SK-N-SH (cell line): ENCODE measurements around the gene MTHFD2L. TPM values are rescaled to one million over a fixed set of nuclear protein-coding genes. Genes with fewer than 3 reads are reported as not detected.

Experiments used
- CTCF ChIA-PET: fragments of 300-600, 350-600 bp; formaldehyde crosslinking; extraction: SDS; loops from one replicate; lab custom pipeline; 2021; lab: Yijun Ruan, JAX
- POLR2A ChIA-PET: fragments of 350-600 bp; sonication (Branson Sonifier 250); formaldehyde crosslinking; extraction: SDS; loops from one replicate; lab custom pipeline; 2020; ENCODE audit warnings: antibody characterized with exemption, inconsistent platforms; lab: Yijun Ruan, JAX
- DNase-seq: peaks from one replicate; pipeline ENCODE4 v3.0.0; 2012
- H2AFZ ChIP-seq: fragments of 200-600 bp; sonication (generic); 2 replicates; pipeline ENCODE4 v1.8.1; 2016; ENCODE audit warnings: antibody characterized with exemption, mild to moderate bottlenecking, low read depth
- H3F3A ChIP-seq: fragments of 200-600 bp; sonication (generic); replicated peaks from 2 replicates; pipeline ENCODE3; 2016; ENCODE audit warnings: antibody characterized with exemption, mild to moderate bottlenecking; ENCODE audit not compliant: insufficient read depth
- H3K27ac ChIP-seq, 2 experiments: fragments of 200-500 bp in 1 of 2; fragments of 200-600 bp in 1 of 2; sonication (Bioruptor generic) in 1 of 2; sonication (generic), shearing (Covaris generic) in 1 of 2; 2 replicates each; pipeline versions ENCODE4 v1.5.1 to v1.6.1; 2014 to 2016; ENCODE audit warnings: low read depth in 2 of 2, inconsistent platforms in 1 of 2, low read length in 1 of 2, mild to moderate bottlenecking in 1 of 2, mixed read lengths in 1 of 2
- H3K27me3 ChIP-seq: fragments of 200-600 bp; sonication (generic), shearing (Covaris generic); 2 replicates; pipeline ENCODE4 v1.6.1; 2016; ENCODE audit warnings: mixed run types; ENCODE audit not compliant: insufficient read depth
- H3K36me3 ChIP-seq, 2 experiments: fragments of 200-500 bp in 1 of 2; fragments of 200-600 bp in 1 of 2; sonication (Bioruptor generic) in 1 of 2; sonication (generic) in 1 of 2; replicated peaks in 1 of 2; 2 replicates each; pipeline versions ENCODE3 to v1.5.1; 2014 to 2016; ENCODE audit warnings: low read length in 1 of 2, mild to moderate bottlenecking in 1 of 2; ENCODE audit not compliant: insufficient read depth in 2 of 2, control insufficient read depth in 1 of 2
- H3K4me1 ChIP-seq, 2 experiments: fragments of 200-500 bp in 1 of 2; fragments of 200-600 bp in 1 of 2; sonication (Bioruptor generic) in 1 of 2; sonication (generic), shearing (Covaris generic) in 1 of 2; 2 replicates each; pipeline versions ENCODE4 v1.5.1 to v1.6.1; 2014 to 2016; ENCODE audit warnings: low read depth in 1 of 2, low read length in 1 of 2, mixed run types in 1 of 2; ENCODE audit not compliant: insufficient read depth in 2 of 2, control insufficient read depth in 1 of 2
- H3K4me2 ChIP-seq: fragments of 200-600 bp; sonication (generic), shearing (Covaris generic); 2 replicates; pipeline ENCODE4 v1.6.1; 2017; ENCODE audit warnings: mixed run types
- H3K4me3 ChIP-seq, 2 experiments: fragments of 200-500 bp in 1 of 2; fragments of 200-600 bp in 1 of 2; sonication (Bioruptor generic) in 1 of 2; sonication (generic), shearing (Covaris generic) in 1 of 2; 2 replicates each; pipeline versions ENCODE4 v1.5.1 to v1.8.1; 2014 to 2016; ENCODE audit warnings: low read depth in 2 of 2, inconsistent platforms in 1 of 2, low read length in 1 of 2, mild to moderate bottlenecking in 1 of 2, mixed read lengths in 1 of 2, moderate library complexity in 1 of 2
- H3K79me2 ChIP-seq: fragments of 200-600 bp; sonication (generic); 2 replicates; pipeline ENCODE4 v1.8.1; 2017; ENCODE audit warnings: mild to moderate bottlenecking; ENCODE audit not compliant: insufficient read depth
- H3K9ac ChIP-seq: fragments of 200-600 bp; sonication (generic); 2 replicates; pipeline ENCODE4 v1.6.1; 2017; ENCODE audit warnings: mixed run types
- H3K9me2 ChIP-seq: fragments of 200-600 bp; sonication (generic); 2 replicates; pipeline ENCODE4 v1.6.1; 2017; ENCODE audit warnings: mixed run types
- H3K9me3 ChIP-seq: fragments of 200-600 bp; sonication (generic); 2 replicates; pipeline ENCODE4 v1.6.1; 2017; ENCODE audit warnings: mixed run types, mild to moderate bottlenecking, moderate library complexity
- H4K20me1 ChIP-seq: fragments of 200-600 bp; sonication (generic); 2 replicates; pipeline ENCODE4 v1.6.1; 2017; ENCODE audit warnings: mild to moderate bottlenecking, mixed run types; ENCODE audit not compliant: insufficient read depth
- EP300 ChIP-seq, 2 experiments: IDR thresholded peaks; 2 replicates each; pipeline versions ENCODE4 v1.4.0 to v1.6.1; 2012; ENCODE audit warnings: borderline replicate concordance in 1 of 2, low read depth in 1 of 2, low read length in 1 of 2
- FOXJ3 ChIP-seq: sonication (generic); formaldehyde crosslinking; IDR thresholded peaks from 2 replicates; pipeline ENCODE4 v1.5.1; 2020; ENCODE audit warnings: mild to moderate bottlenecking, missing genetic modification reagents
- GATA2 ChIP-seq: sonication (generic); formaldehyde crosslinking; IDR thresholded peaks from 2 replicates; pipeline ENCODE4 v1.5.0; 2020; ENCODE audit warnings: mild to moderate bottlenecking, missing genetic modification reagents
- IRF3 ChIP-seq: fragments of 150-350 bp; IDR thresholded peaks from 2 replicates; pipeline ENCODE4 v1.6.1; 2016; ENCODE audit warnings: mild to moderate bottlenecking, low read depth, low read length
- JUND ChIP-seq: IDR thresholded peaks from 2 replicates; pipeline ENCODE4 v1.4.0; 2012
- MXI1 ChIP-seq: IDR thresholded peaks from 2 replicates; pipeline ENCODE4 v1.6.1; 2012; ENCODE audit warnings: mild to moderate bottlenecking, low read depth, low read length, improper control_type of control experiment
- NFIC ChIP-seq: IDR thresholded peaks from 2 replicates; pipeline ENCODE4 v1.4.0; 2012; ENCODE audit warnings: borderline replicate concordance
- POLR2AphosphoS5 ChIP-seq: IDR thresholded peaks from 2 replicates; pipeline ENCODE4 v1.6.1; 2012; ENCODE audit warnings: low read depth, low read length
- RAD21 ChIP-seq: IDR thresholded peaks from 2 replicates; pipeline ENCODE4 v1.6.1; 2012; ENCODE audit warnings: mild to moderate bottlenecking, low read length
- RCOR1 ChIP-seq: fragments of 150-350 bp; IDR thresholded peaks from 2 replicates; pipeline ENCODE4 v1.6.1; 2017; ENCODE audit warnings: antibody characterized with exemption, low read length
- TAF1 ChIP-seq: IDR thresholded peaks from 2 replicates; pipeline ENCODE4 v1.6.1; 2012; ENCODE audit warnings: low read depth, mild to moderate bottlenecking, low read length, moderate library complexity, borderline replicate concordance
- TCF12 ChIP-seq: IDR thresholded peaks from 2 replicates; pipeline ENCODE4 v1.4.0; 2012
- USF1 ChIP-seq: IDR thresholded peaks from 2 replicates; pipeline ENCODE4 v1.4.0; 2012; ENCODE audit warnings: low read depth, borderline replicate concordance
- ZBTB33 ChIP-seq: IDR thresholded peaks from 2 replicates; pipeline ENCODE4 v1.4.0; 2012; ENCODE audit warnings: low read depth, borderline replicate concordance
- WGBS: methylation state at CpG from one replicate; pipeline ENCODE4 v1.1.6; 2017; ENCODE audit warnings: low lambda C conversion rate; 5-methylcytosine and 5-hydroxymethylcytosine counted together
- polyA plus RNA-seq, 3 experiments: library from polyadenylated mRNA; depleted of rRNA; stranded (reverse); fragments of >200 nt; gene quantifications; 2 replicates each; pipeline ENCODE4 v1.2.3, GENCODE V29; 2012
- TF ChIP-seq, protein P1 (sequence below): fragments of 150-350 bp; IDR thresholded peaks from 2 replicates; pipeline ENCODE4 v1.6.1; 2017; ENCODE audit warnings: antibody characterized with exemption, low read length, low read depth, borderline replicate concordance

The MTHFD2L gene
- polyA plus RNA-seq, 1 of the 3 experiments (the other 2 are of a cell fraction) = 4.8 TPM

- no peaks in the 10 kb centered on the region for H3K27me3 ChIP-seq
- no peaks in the 10 kb centered on the region for H4K20me1 ChIP-seq
- H3K79me2 ChIP-seq = no peaks in the 10 kb centered on the region; the same call in 1 of the 2 replicates
- H3K4me2 ChIP-seq = no peak overlapping the region
- H3K4me3 ChIP-seq = no peak overlapping the region
- no peaks in the 10 kb centered on the region for H3K9me3 ChIP-seq
- POLR2A ChIA-PET = no interaction called here
- WGBS = 86% methylated on average over 2 of the region's 2 CpGs
- H3K9ac ChIP-seq = no peak overlapping the region
- no peaks in the 10 kb centered on the region for H3F3A ChIP-seq
- H3K9me2 ChIP-seq = no peaks in the 10 kb centered on the region
- no peaks in the 10 kb centered on the region for H3K4me1 ChIP-seq
- no peak overlapping the region for H3K27ac ChIP-seq
- no peak overlapping the region for H2AFZ ChIP-seq
- no peak for TF ChIP-seq RCOR1
- no peak for TF ChIP-seq POLR2AphosphoS5
- no peak for TF ChIP-seq MXI1
- no peak for TF ChIP-seq EP300 (IDR thresholded peaks at IDR 0.05; ENCODE audit: borderline replicate concordance in 1 of 2, low read depth in 1 of 2, low read length in 1 of 2)
- TF ChIP-seq GATA2 (CRISPR knock-in tag) = no peak
- TF ChIP-seq USF1 = no peak
- no peak for TF ChIP-seq RAD21
- no peak for TF ChIP-seq TCF12
- no peak for TF ChIP-seq NFIC
- no peak for TF ChIP-seq IRF3
- TF ChIP-seq FOXJ3 (CRISPR knock-in tag) = no peak
- TF ChIP-seq ZBTB33 = no peak
- TF ChIP-seq, protein P1, sequence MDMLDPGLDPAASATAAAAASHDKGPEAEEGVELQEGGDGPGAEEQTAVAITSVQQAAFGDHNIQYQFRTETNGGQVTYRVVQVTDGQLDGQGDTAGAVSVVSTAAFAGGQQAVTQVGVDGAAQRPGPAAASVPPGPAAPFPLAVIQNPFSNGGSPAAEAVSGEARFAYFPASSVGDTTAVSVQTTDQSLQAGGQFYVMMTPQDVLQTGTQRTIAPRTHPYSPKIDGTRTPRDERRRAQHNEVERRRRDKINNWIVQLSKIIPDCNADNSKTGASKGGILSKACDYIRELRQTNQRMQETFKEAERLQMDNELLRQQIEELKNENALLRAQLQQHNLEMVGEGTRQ = no peak
- no peak for TF ChIP-seq TAF1
- no peak for TF ChIP-seq JUND
- CTCF ChIA-PET = interaction anchor here (0.5 to 2.5 kb wide), 4 partner anchors 48 to 1404 kb away, joined by 3 to 6 read pairs (median 4); no protein-coding TSS in a partner anchor
- DNase-seq = no peak
- no peaks in the 10 kb centered on the region for H3K36me3 ChIP-seq
Measured at GRCh38 chr4:74223098-74223497, 65.2 kb downstream of the MTHFD2L start.
